Subcutaneous abdominal adipose tissue (tissue), 5 donors: ENCODE data around the gene ZNF440.
"Not testable (repeated sequence)": the region's sequence is repeated elsewhere in the genome, so short reads cannot be mapped to it uniquely, and the experiment has no call there.

Experiments
- H3K27ac ChIP-seq: one replicate; pipeline ENCODE4 v1.7.0; 2013; ENCODE audit warnings: low read depth, mild to moderate bottlenecking, inconsistent platforms, low read length, moderate library complexity
- H3K27me3 ChIP-seq, 5 donors: one replicate each; pipeline ENCODE4 v1.7.0; 2013; ENCODE audit warnings: low read length in 5 of 5, inconsistent platforms in 1 of 5; ENCODE audit not compliant: control insufficient read depth in 5 of 5, insufficient read depth in 4 of 5
- H3K36me3 ChIP-seq, 5 donors: one replicate each; pipeline ENCODE4 v1.7.0; 2013; ENCODE audit warnings: low read length in 5 of 5; ENCODE audit not compliant: control insufficient read depth in 5 of 5, insufficient read depth in 5 of 5
- H3K4me1 ChIP-seq, 5 donors: one replicate each; pipeline ENCODE4 v1.7.0; 2013; ENCODE audit warnings: low read length in 5 of 5, mild to moderate bottlenecking in 3 of 5, moderate library complexity in 1 of 5; ENCODE audit not compliant: control insufficient read depth in 5 of 5, insufficient read depth in 5 of 5
- H3K4me3 ChIP-seq, 5 donors: one replicate each; pipeline ENCODE4 v1.7.0; 2013; ENCODE audit warnings: low read length in 5 of 5, low read depth in 1 of 5
- H3K9ac ChIP-seq, 5 donors: one replicate each; pipeline ENCODE4 v1.7.0; 2013; ENCODE audit warnings: low read length in 5 of 5, mild to moderate bottlenecking in 4 of 5, moderate library complexity in 3 of 5
- H3K9me3 ChIP-seq, 5 donors: one replicate each; pipeline ENCODE4 v1.7.0; 2013; ENCODE audit warnings: low read length in 5 of 5; ENCODE audit not compliant: control insufficient read depth in 5 of 5
- donor health status: healthy.
- donor health status: healthy.
- donor health status: healthy.
- donor health status: healthy.
- donor health status: healthy.

Gene ZNF440

DNA sequence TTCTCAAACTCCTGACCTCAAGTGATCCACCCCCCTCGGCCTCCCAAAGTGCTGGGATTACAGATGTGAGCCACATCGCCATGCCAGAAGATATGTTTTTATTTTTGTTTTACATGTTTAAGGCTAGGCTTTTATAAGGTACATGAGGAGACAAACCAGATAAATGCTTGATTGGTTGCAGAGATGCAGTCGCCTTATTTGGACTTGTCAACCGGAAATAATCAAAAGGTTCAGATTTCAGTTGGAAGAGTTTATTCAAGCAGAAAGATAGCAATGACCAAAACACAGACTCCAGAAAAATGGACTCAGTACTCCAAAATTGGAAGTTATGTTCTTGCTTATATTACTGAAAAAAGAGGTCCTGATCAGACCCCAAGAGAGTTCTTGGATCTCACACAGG is 36.2 kb downstream of the ZNF440 start:
- H3K36me3 ChIP-seq, H3K9me3 ChIP-seq, H3K27me3 ChIP-seq, H3K9ac ChIP-seq, H3K27ac ChIP-seq, H3K4me3 ChIP-seq: not testable (repeated sequence)
- H3K4me1 ChIP-seq = peaks cover 0 to 19% (median 14%) of the 10 kb centered on the region in 5 donors

DNA sequence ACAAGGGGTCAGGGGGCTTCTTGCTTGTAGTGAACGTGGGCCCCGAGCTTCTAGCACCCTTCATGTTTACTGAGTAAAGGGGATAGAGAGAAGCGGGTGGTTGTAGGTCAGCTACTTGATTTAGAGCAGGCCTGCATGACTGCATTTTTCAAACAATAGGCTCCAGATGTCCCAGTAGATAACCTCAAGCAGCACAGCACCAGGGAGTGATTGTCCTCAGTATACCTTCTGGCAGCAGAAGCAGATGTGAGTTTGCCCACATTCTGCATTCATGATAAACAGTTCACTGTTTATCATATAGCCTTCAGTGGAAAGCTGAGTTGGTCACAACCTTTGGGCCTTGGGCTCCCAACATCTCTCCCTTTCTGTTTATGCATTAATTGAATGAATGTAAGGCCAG is 39.3 kb downstream of the ZNF440 start:
- no peaks in the 10 kb centered on the region for H3K36me3 ChIP-seq
- H3K27me3 ChIP-seq = peaks cover 0 to 3% (median 0%) of the 10 kb centered on the region in 5 donors
- no peaks in the 10 kb centered on the region for H3K9me3 ChIP-seq
- no peak overlapping the region for H3K4me3 ChIP-seq
- peaks cover 0 to 15% (median 11%) of the 10 kb centered on the region in 5 donors for H3K4me1 ChIP-seq
- H3K27ac ChIP-seq = no peak overlapping the region
- no peak overlapping the region for H3K9ac ChIP-seq

DNA sequence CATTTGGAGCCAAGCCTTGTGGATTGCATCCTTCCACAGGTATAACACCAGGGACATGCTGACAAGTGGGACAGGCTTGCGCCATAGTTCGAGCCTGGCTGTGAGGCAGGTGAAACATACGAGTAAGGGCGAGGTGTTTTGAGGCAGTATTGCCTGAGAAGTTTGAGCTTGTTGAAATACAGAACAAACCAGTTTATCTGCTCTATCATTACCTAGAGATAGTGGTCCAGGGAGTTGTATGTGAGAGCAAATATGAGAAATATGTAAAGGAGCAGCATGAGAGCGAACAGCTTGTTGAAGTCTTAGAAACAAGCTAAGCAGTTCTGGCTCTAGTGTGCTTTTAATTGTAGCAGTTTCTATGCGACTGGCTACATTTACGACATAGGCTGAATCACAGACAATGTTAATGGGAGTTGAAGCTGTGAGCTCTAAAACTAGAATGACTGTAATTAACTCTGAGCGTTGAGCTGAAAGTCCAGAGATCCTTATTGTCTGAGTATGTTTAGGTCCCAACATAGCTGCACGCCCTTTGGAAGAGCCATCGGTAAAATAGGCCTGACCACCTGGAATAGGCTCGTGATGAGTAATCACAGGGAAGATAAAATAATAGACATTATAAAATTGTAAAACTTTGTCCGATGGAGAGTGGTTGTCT is 42.6 kb downstream of the ZNF440 start:
- H3K36me3 ChIP-seq = no peaks in the 10 kb centered on the region
- no peak overlapping the region for H3K9ac ChIP-seq
- H3K27me3 ChIP-seq = no peaks in the 10 kb centered on the region
- no peak overlapping the region for H3K4me3 ChIP-seq
- H3K4me1 ChIP-seq = no peaks in the 10 kb centered on the region
- H3K27ac ChIP-seq = no peak overlapping the region
- peaks cover 0 to 7% (median 3%) of the 10 kb centered on the region in 5 donors for H3K9me3 ChIP-seq

DNA sequence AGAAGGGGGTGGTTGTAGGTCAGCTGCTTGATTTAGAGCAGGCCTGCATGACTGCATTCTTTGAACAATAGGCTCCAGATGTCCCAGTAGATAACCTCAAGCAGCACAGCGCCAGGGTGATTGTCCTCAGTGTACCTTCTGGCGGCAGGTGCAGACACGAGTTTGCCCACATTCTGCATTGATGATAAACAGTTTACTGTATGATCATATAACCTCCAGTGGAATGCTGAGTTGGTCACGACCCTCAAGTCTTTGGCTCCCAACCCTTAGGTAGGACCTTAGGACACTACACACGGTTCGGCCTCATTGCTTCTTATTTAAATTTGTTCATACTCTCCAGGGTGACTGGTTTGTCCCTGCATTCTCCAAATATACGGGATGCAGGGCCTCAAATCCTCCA is 46.6 kb downstream of the ZNF440 start:
- no peaks in the 10 kb centered on the region for H3K27me3 ChIP-seq
- H3K4me3 ChIP-seq = no peak overlapping the region
- no peaks in the 10 kb centered on the region for H3K4me1 ChIP-seq
- no peak overlapping the region for H3K9ac ChIP-seq
- no peak overlapping the region for H3K27ac ChIP-seq
- H3K9me3 ChIP-seq = peaks cover 0 to 15% (median 7%) of the 10 kb centered on the region in 5 donors
- H3K36me3 ChIP-seq = no peaks in the 10 kb centered on the region

DNA sequence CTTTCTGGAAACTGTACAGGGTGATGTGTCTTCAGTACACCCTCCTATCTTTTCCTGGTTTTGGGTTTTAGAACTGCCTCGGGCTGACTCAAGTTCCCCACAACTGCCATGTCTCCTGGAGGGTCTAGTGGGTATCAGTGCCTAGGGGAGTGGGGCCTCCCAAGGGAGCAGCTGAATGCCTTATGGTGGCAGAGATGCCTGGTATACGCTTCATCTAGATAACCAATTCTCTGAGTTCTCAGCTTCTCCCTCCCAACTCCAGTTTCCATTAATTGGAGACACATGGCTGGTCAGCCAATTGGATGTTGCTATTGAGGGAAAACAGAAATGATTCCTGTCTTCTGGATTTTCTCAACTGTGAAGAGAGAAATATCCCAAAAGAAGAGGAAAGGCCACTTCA is 47.2 kb downstream of the ZNF440 start:
- H3K9me3 ChIP-seq = peaks cover 2 to 20% (median 7%) of the 10 kb centered on the region in 5 donors

DNA sequence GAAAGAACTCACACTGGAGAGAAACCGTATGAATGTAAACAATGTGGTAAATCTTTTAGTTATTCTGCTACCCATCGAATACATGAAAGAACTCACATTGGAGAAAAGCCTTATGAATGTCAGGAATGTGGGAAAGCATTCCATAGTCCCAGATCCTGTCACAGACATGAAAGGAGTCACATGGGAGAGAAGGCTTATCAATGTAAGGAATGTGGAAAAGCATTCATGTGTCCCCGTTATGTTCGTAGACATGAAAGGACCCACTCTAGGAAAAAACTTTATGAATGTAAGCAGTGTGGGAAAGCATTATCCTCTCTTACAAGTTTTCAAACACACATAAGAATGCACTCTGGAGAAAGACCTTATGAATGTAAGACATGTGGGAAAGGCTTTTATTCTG is 53.7 kb downstream of the ZNF440 start:
- H3K9ac ChIP-seq, H3K27ac ChIP-seq, H3K4me1 ChIP-seq, H3K27me3 ChIP-seq: not testable (repeated sequence)
- Histone ChIP-seq H3K4me3 (peak overlapping the region in 4 of 5 donors; percentile 8 to 32 (median 21)), H3K36me3 (peaks cover 8 to 18% (median 17%) of the 10 kb centered on the region in 5 donors), H3K9me3 (peaks cover 24 to 47% (median 28%) of the 10 kb centered on the region in 5 donors)

More for the DNA sequence above, 47.2 kb downstream of the ZNF440 start:
- Histone ChIP-seq H3K36me3 (peaks cover 0 to 3% (median 0%) of the 10 kb centered on the region in 5 donors), H3K9ac (no peak overlapping the region), H3K4me3 (no peak overlapping the region), H3K4me1 (no peaks in the 10 kb centered on the region), H3K27ac (no peak overlapping the region), H3K27me3 (no peaks in the 10 kb centered on the region)

DNA sequence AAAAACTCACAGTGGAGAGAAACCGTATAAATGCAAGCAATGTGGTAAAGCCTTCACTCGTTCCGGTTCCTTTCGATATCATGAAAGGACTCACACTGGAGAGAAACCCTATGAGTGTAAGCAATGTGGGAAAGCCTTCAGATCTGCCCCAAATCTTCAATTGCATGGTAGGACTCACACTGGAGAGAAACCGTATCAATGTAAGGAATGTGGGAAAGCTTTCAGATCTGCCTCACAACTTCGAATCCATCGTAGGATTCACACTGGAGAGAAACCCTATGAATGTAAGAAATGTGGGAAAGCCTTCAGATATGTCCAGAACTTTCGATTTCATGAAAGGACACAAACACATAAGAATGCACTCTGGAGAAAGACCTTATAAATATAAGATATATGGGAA is 54.1 kb downstream of the ZNF440 start:
- Histone ChIP-seq H3K36me3 (peaks cover 8 to 18% (median 17%) of the 10 kb centered on the region in 5 donors), H3K27ac (no peak overlapping the region), H3K4me1 (no peaks in the 10 kb centered on the region), H3K9me3 (peaks cover 23 to 47% (median 28%) of the 10 kb centered on the region in 5 donors), H3K9ac (no peak overlapping the region), H3K27me3 (no peaks in the 10 kb centered on the region), H3K4me3 (peak overlapping the region in 3 of 5 donors; percentile 8 to 31 (median 11))

DNA sequence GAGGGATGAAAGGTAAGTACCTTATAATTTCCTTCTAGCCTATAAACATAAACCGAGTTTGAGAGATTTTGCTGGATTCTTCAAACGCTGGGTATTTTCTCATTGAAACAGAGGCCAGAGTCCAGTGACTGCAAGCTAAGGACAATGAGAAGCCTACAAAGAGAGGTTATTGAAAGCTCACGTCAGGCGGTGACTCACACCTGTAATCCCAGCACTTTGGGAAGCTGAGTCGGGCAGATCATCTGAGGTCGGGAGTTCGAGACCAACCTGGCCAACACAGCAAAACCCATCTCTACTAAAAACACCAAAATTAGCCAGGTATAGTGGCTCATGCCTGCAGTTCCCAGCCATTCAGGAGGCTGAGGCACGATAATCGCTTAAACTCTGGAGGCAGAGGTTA is 58.6 kb downstream of the ZNF440 start:
- H3K36me3 ChIP-seq = peaks cover 2 to 9% (median 8%) of the 10 kb centered on the region in 5 donors
- no peak overlapping the region for H3K27ac ChIP-seq
- H3K27me3 ChIP-seq = no peaks in the 10 kb centered on the region
- H3K4me1 ChIP-seq = no peaks in the 10 kb centered on the region
- no peak overlapping the region for H3K9ac ChIP-seq
- peaks cover 16 to 26% (median 17%) of the 10 kb centered on the region in 5 donors for H3K9me3 ChIP-seq
- H3K4me3 ChIP-seq = no peak overlapping the region

DNA sequence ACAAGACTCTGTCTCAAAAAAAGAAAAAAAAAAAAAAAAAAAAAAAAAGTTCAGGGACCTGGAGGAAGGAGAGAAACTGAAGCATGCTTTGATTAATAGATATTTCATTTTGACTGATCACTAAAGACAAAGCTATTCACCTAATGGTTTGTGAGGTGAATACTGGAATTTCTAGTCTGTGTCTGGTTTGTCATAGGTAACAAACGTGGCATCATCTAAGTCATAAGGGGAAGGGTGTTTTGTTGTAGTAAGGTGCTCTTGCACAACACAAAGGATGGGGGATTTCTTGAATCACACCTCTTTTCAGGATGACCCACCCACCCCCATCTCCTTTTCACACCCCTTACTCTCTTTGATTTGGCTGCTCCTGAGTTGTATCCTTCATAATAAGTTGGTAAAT is 59.7 kb downstream of the ZNF440 start:
- Histone ChIP-seq H3K4me3 (no peak overlapping the region), H3K36me3 (no peaks in the 10 kb centered on the region), H3K27ac (no peak overlapping the region), H3K27me3 (no peaks in the 10 kb centered on the region), H3K9ac (no peak overlapping the region), H3K4me1 (no peaks in the 10 kb centered on the region), H3K9me3 (peaks cover 4 to 15% (median 6%) of the 10 kb centered on the region in 5 donors)

DNA sequence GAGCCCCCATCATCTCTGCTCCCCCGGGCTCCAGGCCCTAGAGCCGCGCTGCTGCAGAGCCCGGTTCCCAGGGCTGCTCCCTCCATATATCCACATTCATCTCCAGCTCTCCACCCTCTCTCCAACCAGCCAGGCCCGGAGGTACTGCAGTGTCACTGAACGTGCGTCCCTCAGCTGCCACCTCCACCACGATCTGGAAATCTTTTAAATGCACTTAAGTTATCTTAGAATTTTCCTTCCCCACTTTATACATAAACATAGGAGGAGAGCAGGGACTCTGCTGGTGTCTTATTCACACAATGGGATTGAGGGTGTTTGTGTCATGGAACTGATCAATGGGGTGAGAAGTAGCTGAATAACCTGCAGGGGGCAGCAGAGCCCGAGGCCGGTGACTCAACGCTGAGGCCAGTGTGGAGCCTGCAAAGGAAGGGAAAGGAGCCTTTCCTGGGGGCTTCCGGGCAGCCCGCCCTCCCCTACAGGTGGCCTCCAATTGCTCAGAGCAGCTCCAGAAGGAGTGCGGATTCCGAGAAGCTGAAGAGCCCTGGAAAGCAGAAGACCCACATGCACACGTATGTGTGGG is 65.7 kb downstream of the ZNF440 start:
- H3K4me1 ChIP-seq, H3K27ac ChIP-seq, H3K36me3 ChIP-seq, H3K4me3 ChIP-seq, H3K9me3 ChIP-seq, H3K27me3 ChIP-seq, H3K9ac ChIP-seq: not testable (repeated sequence)
